Measurements from ENCODE around the gene FGD5.

Gene FGD5

GRCh38 chr3:14788644-14789043, 30.1 kb upstream of the FGD5 start:
- DNase-seq = no peak

DNA sequence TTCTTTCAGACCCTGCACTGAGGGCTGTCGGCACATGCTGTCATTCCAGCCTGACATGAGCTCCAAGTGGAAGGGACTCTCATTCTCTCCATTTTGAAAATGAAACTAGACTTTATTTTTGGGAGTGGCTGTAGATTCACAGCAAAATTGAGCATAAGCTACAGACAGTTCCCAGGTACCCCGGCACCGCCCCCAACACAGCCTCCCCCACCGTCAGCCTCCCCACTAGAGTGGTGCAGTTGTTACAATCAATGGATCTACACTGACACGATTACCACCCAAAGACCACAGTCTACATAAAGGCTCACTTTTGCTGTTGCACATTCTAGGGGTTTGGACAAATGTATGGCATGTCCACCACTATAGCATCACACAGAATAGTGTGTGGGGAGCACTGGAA, 29.5 kb upstream of the FGD5 start:
- no peak for DNase-seq

DNA sequence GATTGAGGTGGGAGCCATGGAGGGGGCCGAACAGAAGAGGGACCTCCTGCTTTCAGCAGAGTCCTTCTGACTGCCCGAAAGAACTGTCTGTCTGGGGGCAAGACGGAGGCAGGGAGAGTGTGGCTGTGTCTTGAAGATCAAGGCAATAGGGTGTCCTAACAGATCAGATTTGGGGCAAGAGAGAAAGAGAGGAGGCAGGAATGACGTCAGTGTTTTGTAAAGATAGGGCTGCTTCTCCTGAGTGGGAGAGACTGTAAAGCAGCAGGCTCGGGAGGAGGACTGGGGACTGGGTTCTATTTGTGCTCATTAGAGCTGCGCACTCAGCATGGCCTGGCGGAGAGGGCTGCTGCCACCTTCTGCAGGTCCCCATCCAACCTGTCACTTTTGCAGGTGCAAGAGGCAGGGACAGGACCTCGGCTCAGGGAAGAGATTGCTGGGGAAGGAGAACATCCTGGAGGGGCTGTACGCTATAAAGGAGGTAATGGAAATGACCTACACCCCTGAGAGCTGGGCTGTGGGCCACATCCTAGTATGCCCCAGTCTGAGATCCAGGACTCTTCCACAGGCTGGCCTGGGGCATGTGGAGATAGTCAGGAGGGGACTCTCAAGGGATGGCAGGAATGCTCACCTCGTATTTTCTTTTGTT, 29.0 kb upstream of the FGD5 start:
- DNase-seq = no peak

DNA sequence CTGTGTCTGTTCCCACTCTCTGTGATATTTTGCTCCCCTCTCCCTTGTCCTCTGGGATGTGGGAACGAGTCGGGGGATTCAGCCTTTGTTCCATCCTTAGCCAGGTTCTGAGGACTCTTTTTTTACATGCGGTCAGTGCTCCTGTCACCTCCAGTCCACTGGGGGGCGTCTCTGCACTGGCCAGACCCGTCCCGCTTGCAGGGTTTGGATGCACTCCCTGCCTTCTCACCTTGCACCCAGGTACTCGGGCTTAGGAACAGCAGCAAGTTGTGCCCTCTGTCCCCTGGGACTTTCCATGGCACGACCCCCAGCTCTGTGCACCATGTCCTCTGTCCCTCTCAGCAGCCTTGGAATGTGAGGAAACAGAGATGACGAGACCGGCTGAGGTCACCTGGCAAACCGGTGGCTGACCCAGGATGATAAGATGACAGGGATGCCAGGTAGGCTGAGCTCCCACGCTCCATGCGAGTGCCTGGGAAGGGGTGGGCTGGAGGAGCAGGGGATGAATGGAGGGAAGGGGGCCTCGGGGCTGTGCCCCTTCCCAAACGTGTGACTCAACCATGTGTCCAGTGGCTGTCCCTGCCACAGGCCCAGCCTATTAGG, 27.3 kb upstream of the FGD5 start:
- DNase-seq = peak; percentile 22 to 48

DNA sequence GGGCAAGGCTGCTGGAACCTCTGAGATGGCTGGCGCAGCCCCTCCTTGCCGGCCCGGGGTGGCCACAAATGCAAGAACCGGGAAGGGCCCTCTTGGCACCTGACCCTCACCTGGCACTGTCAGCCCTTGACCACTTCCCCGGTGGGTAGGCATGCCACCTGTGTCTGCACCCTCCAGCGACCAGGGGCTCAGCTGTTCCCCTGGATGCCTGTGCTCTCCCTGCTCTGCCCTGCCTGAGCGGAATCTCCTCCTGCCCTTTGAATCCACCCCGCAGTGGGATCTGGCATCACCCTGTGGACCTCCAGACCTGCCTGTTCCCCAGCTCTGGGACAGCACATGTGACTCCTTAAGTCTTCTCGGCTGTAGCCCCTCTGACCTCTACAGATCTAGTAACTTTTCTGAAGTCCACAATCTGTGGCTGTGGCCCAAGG, 26.1 kb upstream of the FGD5 start:
- no peak for DNase-seq

DNA sequence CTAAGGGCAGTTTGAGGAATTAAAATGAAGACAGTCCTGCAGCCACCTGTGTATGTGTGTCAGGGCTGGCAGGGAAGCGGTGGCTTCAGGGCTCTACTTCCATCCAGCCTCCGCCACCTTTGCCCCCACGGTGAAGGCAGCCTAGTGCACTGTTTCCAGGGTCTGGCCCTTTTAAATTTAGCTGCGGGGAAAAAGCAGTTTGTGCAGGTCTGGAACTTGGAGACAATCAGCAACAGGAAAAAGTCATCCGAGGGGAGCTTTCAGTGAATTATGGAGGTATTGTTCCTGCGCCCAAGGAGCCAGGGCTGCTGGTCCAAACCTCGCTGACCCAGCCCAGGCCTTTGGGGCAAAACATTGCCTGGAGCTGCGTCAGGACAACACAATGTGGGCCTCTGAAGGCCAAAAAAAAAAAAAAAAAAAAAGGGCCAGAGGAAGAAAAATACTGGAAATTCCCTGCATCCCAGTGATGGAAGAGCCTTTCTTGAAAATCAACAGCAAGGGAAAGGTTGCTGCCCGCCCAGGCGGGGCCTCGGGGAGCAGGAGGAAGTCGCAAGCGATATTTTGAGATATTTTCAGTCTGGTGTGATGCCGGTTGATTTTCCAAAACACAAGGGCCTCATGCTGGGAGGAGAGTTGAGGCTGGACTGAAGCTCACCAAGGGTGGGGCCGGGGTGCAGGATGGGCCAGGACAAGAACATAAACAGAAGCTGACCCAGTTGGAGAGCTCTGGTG, 25.5 kb upstream of the FGD5 start:
- DNase-seq = no peak

- DNase-seq = no peak
These were observed 24.9 kb upstream of the FGD5 start for GRCh38 chr3:14793858-14794234.

GRCh38 chr3:14794435-14794834, 24.3 kb upstream of the FGD5 start:
- no peak for DNase-seq

DNA sequence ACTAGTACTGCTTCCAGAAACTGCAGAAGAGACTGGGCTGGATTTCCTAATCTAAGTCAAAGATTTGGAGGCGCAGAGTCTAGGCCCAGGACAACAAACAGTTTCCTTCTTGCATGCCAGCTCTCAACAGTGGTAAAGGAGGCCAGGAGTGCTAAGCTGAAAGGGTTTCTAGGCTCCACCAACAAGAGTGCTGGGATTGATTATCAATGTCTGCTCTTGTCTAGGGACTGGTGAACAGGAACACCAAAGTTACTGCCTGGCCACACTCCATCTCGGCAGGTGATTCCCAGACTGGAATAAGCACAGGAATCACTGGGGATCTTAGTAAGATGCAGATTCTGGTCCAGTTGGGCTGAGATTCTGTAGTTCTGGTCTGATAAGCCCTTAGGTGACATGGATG, 22.8 kb upstream of the FGD5 start:
- DNase-seq = no peak

DNA sequence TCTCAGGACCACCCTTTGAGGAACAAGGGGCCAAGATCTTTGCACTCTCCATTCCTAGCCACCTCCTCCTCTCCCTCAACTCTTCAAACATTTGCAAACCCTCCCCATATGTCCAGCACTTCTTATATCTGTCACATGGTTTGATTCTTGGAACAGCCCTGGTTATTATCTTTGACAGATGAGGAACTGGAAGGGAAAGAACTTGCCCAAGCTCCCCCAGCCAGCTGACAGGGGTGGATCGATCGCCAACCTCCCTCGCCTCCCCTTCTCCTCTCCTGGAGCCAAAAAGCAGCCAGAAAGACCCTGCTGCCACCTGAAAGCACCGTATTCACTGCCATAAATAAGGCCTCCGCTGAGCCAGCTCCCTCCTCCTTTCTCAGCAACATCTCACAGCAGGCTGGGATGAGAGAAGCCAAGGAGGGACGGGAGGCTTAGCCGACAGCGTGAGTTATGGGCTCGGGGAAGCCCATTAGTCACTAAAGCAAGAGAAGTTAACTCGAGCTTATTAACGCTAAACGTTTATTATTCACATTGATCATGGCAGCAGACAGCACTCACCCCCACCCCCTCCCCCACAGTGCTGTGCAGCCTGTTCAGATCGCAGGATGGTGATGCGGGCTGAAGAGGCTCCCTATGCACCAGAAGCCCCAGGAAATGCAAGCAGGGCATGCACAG, 22.2 kb upstream of the FGD5 start:
- DNase-seq = no peak

DNA sequence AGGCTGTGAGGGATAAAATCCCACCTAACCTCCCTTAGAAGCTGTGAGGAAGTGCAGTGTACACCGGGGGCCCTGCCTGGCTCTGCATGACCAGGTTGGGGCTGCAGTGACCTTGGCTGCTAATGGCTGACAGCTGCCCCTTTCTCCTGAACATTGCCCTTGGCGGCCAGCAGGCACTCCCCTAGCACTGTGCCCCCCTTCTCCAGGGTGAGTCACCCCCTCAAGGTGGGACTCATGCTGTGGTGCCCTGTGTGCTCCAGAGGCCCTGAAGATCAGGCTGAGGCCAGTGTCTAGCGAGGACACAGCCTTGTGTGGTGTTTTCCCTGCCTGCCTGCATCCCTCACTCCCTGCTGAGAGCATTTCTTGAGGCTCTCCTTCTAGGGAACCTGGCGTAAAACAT, 21.0 kb upstream of the FGD5 start:
- DNase-seq = no peak

GRCh38 chr3:14798231-14798630, 20.5 kb upstream of the FGD5 start:
- DNase-seq = no peak

DNA sequence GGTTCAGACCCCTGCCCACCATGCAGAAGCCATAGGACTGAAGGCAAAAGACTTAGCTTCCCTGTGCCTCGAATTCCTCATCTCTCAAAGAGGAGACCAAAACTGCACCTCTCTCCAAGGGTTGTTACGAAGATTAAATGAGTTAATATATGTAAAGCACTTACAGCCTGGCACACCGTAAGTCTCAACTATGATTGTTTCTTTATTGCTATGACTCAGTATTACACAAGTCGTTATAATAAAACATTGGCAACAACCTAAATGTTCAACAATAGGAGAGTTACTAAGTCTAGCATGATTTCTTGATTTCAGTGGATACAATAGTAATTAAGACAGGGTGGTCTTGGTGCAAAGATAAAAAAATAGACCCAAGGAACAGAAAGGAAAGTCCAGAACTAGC, 19.6 kb upstream of the FGD5 start:
- no peak for DNase-seq

GRCh38 chr3:14801031-14801430, 17.7 kb upstream of the FGD5 start:
- DNase-seq = no peak

- DNase-seq = no peak
These were observed 16.9 kb upstream of the FGD5 start for GRCh38 chr3:14801668-14802380.

DNA sequence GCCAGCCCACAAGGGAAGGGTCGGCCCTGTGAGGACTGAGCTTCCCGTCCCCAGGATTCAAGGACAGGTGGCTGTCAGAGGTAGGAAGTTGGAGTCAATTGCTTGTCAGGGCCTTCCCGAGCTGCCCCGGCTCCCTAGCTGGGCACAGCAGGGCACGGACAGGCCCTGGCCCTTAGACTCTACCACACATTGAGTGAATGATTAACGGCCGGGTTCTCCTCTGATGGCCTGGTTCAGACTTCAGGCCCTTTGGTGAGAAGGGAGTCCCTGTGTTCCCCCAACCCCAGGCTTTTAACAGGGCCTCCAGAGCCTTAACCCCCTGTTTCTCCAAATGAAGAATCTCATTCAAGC, 16.4 kb upstream of the FGD5 start:
- DNase-seq = no peak

DNA sequence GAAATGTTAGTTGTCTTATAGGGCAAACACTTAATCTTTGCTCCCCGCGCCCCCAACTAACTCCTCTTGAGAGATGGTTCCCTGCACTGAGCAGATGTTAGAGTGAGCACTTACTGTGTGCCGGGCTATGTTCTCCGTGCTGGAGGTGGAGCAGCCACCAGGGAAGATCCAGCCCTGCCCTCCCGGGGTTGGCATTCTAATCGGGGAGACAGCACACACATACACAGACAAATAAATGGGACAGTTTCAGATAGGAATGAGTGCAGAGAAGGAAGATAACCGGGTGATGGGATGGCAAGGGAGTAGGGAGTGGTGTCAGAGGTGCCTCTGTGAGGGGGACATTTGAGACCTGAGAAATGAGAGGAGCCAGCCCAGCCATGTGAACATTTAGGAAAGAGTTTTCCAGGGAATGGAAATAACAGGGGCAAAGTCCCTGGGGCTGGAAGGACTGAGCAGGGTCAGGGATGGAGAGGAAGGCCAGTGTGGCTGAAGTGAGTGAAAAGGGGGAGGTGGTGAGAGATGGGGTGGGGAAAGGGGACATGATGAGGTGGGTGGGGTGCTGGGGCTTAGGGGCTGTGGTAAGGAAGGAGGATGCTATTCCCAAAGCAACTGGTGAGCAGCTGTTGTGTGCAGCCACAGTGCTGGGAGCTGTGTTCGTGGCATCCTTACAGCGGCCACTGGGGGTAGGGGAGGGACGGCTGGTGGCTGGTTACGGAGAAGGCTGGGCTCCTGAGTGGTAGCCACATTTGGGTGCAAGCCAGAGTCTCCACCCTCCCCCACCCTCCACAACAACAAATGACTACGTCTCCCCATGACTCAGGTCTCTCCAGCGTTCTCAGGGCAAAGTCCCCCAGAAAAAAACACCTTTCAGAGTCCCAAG, 15.4 kb upstream of the FGD5 start:
- DNase-seq = no peak

DNA sequence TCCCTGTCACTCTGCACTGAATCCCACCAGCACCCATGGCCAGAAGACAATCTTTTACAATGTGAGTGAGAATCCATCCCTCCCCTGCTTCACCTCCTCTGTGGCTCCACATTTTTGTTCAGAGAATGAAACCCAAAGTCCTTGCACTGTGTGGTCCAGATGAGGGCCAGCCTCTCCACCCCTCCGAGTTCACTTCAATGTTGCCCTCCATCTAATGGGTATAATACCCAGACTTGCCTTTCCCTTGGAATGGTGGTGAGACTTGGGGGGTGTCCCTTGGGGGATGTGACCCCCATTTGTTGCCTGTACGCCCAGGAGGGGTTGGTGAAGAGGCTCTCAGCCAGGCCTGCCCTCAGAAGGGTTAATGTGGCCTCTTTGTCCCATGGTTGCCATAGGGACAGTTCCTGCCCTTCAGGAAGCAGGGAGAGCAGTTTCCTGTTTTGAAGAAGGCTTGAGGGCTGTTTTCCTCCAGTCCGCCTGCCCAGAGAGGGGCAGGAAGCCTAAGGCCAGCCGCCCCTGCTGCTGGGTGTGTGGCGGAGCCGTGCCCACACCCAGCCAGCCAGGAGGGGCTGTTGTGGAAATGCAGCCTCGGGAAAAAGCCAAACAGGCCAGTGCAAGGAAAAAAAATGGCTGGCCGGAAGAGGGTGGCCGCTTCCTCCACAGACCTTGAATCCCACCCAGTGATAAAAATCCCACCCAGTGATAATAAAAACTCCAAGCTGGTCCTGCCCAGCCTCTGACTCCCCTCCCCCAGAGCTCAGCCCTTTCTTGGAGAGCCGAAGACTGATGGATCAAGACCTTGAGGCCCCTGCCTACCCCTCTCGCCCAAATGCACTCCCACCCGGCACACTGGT, 14.6 kb upstream of the FGD5 start:
- DNase-seq = no peak

GRCh38 chr3:14804835-14805780, 13.7 kb upstream of the FGD5 start:
- no peak for DNase-seq

- no peak for DNase-seq
These were observed 12.7 kb upstream of the FGD5 start for GRCh38 chr3:14805961-14806537.
